ENCODE measurements around the gene RFX3. TPM values are rescaled to one million over a fixed set of nuclear protein-coding genes. Genes with fewer than 3 reads are reported as not detected.

RFX3 gene
- total and polyA plus RNA-seq, 4 donors, result 0.30 to 4.6 (median 1.5) TPM

DNA sequence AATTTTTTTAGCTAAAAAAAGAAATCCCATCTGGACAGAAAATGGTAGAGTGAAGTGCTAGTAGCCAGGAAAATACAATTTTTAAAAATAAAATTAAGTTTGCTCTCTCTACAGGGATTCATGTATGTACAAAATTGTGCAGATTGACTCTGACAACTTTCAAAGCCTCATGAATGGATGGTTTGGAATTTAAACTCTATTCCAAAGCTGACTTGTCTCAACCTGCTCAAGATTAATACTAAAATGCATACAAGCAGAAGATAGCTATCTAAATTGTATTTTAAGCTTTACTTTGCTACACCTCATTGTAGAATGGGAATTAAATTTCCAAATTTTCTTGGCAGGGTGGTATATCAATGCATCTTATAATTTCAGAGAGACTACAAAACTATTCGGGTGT lies 257.6 kb downstream of the RFX3 start:
- Histone ChIP-seq H3K9ac (ENCODE audit: low read depth in 1 of 2, low read length in 2 of 2) (no peak overlapping the region), H3K36me3 (ENCODE audit: control insufficient read depth in 4 of 4, insufficient read depth in 3 of 4, low read depth in 1 of 4, low read length in 3 of 4) (peaks cover 0 to 2% (median 0%) of the 10 kb centered on the region in 4 donors), H3K27me3 (ENCODE audit: control insufficient read depth in 4 of 4, insufficient read depth in 4 of 4, low read length in 3 of 4) (no peaks in the 10 kb centered on the region), H3K9me3 (ENCODE audit: control insufficient read depth in 4 of 4, low read length in 3 of 4) (no peaks in the 10 kb centered on the region), H3K27ac (ENCODE audit: low read depth in 1 of 2, low read length in 2 of 2) (no peak overlapping the region), H3K4me3 (ENCODE audit: low read depth in 1 of 3, low read length in 3 of 3) (no peak overlapping the region), H3K4me1 (ENCODE audit: control insufficient read depth in 4 of 4, insufficient read depth in 4 of 4, low read length in 3 of 4) (no peaks in the 10 kb centered on the region)
- TF ChIP-seq FOXA1 (IDR thresholded peaks at IDR 0.05) (no peak), RXRA (IDR thresholded peaks at IDR 0.05) (no peak), ATF3 (IDR thresholded peaks at IDR 0.05) (no peak)
- no peak for DNase-seq (ENCODE audit: low spot score)
- 89% methylated on average over 1 of the region's 1 CpG for WGBS

GRCh38 chr9:3263698-3264097 lies 262.1 kb downstream of the RFX3 start:
- 95% methylated on average over 3 of the region's 3 CpGs for WGBS
- Histone ChIP-seq H3K4me3 (ENCODE audit: low read depth in 1 of 3, low read length in 3 of 3) (no peak overlapping the region), H3K9ac (ENCODE audit: low read depth in 1 of 2, low read length in 2 of 2) (no peak overlapping the region), H3K27me3 (ENCODE audit: control insufficient read depth in 4 of 4, insufficient read depth in 4 of 4, low read length in 3 of 4) (no peaks in the 10 kb centered on the region), H3K9me3 (ENCODE audit: control insufficient read depth in 4 of 4, low read length in 3 of 4) (no peaks in the 10 kb centered on the region), H3K27ac (ENCODE audit: low read depth in 1 of 2, low read length in 2 of 2) (no peak overlapping the region), H3K4me1 (ENCODE audit: control insufficient read depth in 4 of 4, insufficient read depth in 4 of 4, low read length in 3 of 4) (no peaks in the 10 kb centered on the region), H3K36me3 (ENCODE audit: control insufficient read depth in 4 of 4, insufficient read depth in 3 of 4, low read depth in 1 of 4, low read length in 3 of 4) (no peaks in the 10 kb centered on the region)
- no peak for DNase-seq (ENCODE audit: low spot score)
- TF ChIP-seq SP1 (IDR thresholded peaks at IDR 0.05) (no peak), MAX (IDR thresholded peaks at IDR 0.05) (no peak), ATF3 (IDR thresholded peaks at IDR 0.05) (no peak), NR2F2 (IDR thresholded peaks at IDR 0.05) (no peak), CTCF (IDR thresholded peaks at IDR 0.05; ENCODE audit: low read depth, low read length, missing input control) (no peak), JUND (IDR thresholded peaks at IDR 0.05) (no peak), FOXA1 (IDR thresholded peaks at IDR 0.05) (no peak), EGR1 (IDR thresholded peaks at IDR 0.05; ENCODE audit: low read depth in 2 of 2) (no peak), GABPA (IDR thresholded peaks at IDR 0.05 in 1 of 2, conservative IDR thresholded peaks at IDR 0.05 in 1 of 2) (no peak), TAF1 (conservative IDR thresholded peaks at IDR 0.05) (no peak), YY1 (IDR thresholded peaks at IDR 0.05) (no peak), FOXA2 (IDR thresholded peaks at IDR 0.05) (no peak), HNF4G (IDR thresholded peaks at IDR 0.05) (no peak), REST (IDR thresholded peaks at IDR 0.05) (no peak), HNF4A (conservative IDR thresholded peaks at IDR 0.05) (no peak), RXRA (IDR thresholded peaks at IDR 0.05) (no peak), RAD21 (IDR thresholded peaks at IDR 0.05) (no peak)
- TF ChIP-seq, protein P1, sequence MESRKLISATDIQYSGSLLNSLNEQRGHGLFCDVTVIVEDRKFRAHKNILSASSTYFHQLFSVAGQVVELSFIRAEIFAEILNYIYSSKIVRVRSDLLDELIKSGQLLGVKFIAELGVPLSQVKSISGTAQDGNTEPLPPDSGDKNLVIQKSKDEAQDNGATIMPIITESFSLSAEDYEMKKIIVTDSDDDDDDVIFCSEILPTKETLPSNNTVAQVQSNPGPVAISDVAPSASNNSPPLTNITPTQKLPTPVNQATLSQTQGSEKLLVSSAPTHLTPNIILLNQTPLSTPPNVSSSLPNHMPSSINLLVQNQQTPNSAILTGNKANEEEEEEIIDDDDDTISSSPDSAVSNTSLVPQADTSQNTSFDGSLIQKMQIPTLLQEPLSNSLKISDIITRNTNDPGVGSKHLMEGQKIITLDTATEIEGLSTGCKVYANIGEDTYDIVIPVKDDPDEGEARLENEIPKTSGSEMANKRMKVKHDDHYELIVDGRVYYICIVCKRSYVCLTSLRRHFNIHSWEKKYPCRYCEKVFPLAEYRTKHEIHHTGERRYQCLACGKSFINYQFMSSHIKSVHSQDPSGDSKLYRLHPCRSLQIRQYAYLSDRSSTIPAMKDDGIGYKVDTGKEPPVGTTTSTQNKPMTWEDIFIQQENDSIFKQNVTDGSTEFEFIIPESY (IDR thresholded peaks at IDR 0.05), result no peak

Measured in liver (tissue), 9 donors.